ENCODE measurements around the gene TXLNB. TPM values are rescaled to one million over a fixed set of nuclear protein-coding genes. Genes with fewer than 3 reads are reported as not detected.

TXLNB gene
- total RNA-seq, 1 experiment from 2014 or later: not detected

DNA sequence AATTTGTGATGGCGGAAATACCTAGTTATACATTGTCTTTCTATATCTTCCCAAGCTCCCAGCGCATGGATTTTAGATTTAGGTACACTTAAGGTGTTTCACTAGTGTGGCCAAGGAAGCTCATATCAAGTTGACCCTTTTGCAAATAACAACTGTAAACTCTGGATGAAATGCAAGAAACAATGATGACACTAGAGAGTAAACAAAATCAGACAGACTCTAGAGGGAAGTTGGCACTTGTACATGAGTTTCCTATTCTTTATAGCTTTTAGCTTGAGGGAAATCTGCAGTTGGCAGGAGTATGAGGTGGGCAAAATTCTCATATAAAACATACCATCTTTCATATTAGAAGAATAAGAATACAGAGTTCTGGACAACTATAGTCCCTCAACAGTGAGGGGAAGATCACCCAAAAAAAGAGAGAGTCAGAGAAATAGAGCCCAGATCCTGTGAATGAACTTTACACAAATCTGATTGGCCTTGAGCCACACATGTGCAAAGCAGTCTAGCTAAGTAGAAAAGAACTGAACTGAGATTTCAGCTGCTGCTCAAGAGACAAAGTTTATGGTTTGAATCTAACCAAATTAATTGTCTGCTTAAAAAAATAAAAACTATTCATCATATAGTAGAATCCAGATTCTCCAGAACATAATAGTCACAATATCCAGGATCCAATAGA lies 26.1 kb downstream of the TXLNB start:
- Histone ChIP-seq H3K4me1 (ENCODE audit: insufficient read depth, low read length, poor library complexity, severe bottlenecking) (no peaks in the 10 kb centered on the region), H3K36me3 (ENCODE audit: insufficient read depth, low read length, poor library complexity, severe bottlenecking) (no peaks in the 10 kb centered on the region), H3K27me3 (replicated peaks; ENCODE audit: insufficient read depth, low read depth, low read length, poor library complexity) (no peaks in the 10 kb centered on the region), H3K27ac (ENCODE audit: low read depth, low read length, poor library complexity, severe bottlenecking) (no peak overlapping the region), H3K4me3 (ENCODE audit: low read depth, low read length, poor library complexity, severe bottlenecking) (no peak overlapping the region), H3K9me3 (ENCODE audit: low read depth, low read length, poor library complexity, severe bottlenecking) (no peaks in the 10 kb centered on the region)
- TF ChIP-seq CTCF (conservative IDR thresholded peaks at IDR 0.05; ENCODE audit: low read depth, low read length) (no peak), EZH2 (IDR thresholded peaks at IDR 0.05; ENCODE audit: borderline replicate concordance, low read depth, low read length, poor library complexity, severe bottlenecking) (no peak)
- no TSS peak for BruUV-seq (replicated peaks)
- POLR2A ChIA-PET (ENCODE audit: low non-redundant PET): no interaction called here
- DNase-seq (ENCODE audit: low spot score): no peak
- intact Hi-C loops (cut with micrococcal nuclease; ENCODE audit: unreplicated experiment): no loop called here
- CTCF ChIA-PET: no interaction called here

- intact Hi-C loops (cut with micrococcal nuclease; ENCODE audit: unreplicated experiment): no loop called here
- ChIA-PET CTCF (no interaction called here), POLR2A (ENCODE audit: low non-redundant PET) (no interaction called here)
- no peaks in the 10 kb centered on the region for H3K9me3 ChIP-seq (ENCODE audit: low read depth, low read length, poor library complexity, severe bottlenecking)
- H3K27ac ChIP-seq (ENCODE audit: low read depth, low read length, poor library complexity, severe bottlenecking): no peak overlapping the region
- DNase-seq (ENCODE audit: low spot score): no peak
- TF ChIP-seq CTCF (conservative IDR thresholded peaks at IDR 0.05; ENCODE audit: low read depth, low read length): no peak
- no peaks in the 10 kb centered on the region for H3K27me3 ChIP-seq (replicated peaks; ENCODE audit: insufficient read depth, low read depth, low read length, poor library complexity)
- no peaks in the 10 kb centered on the region for H3K36me3 ChIP-seq (ENCODE audit: insufficient read depth, low read length, poor library complexity, severe bottlenecking)
- no TSS peak for BruUV-seq (replicated peaks)
- no peak overlapping the region for H3K4me3 ChIP-seq (ENCODE audit: low read depth, low read length, poor library complexity, severe bottlenecking)
- H3K4me1 ChIP-seq (ENCODE audit: insufficient read depth, low read length, poor library complexity, severe bottlenecking): no peaks in the 10 kb centered on the region
Measured at GRCh38 chr6:139262519-139263300, 29.1 kb downstream of the TXLNB start.

GRCh38 chr6:139257821-139258398 lies 33.9 kb downstream of the TXLNB start:
- Histone ChIP-seq H3K4me1 (ENCODE audit: insufficient read depth, low read length, poor library complexity, severe bottlenecking) (no peaks in the 10 kb centered on the region), H3K27ac (ENCODE audit: low read depth, low read length, poor library complexity, severe bottlenecking) (no peak overlapping the region), H3K4me3 (ENCODE audit: low read depth, low read length, poor library complexity, severe bottlenecking) (no peak overlapping the region), H3K27me3 (replicated peaks; ENCODE audit: insufficient read depth, low read depth, low read length, poor library complexity) (no peaks in the 10 kb centered on the region), H3K36me3 (ENCODE audit: insufficient read depth, low read length, poor library complexity, severe bottlenecking) (no peaks in the 10 kb centered on the region), H3K9me3 (ENCODE audit: low read depth, low read length, poor library complexity, severe bottlenecking) (no peaks in the 10 kb centered on the region)
- TF ChIP-seq CTCF (conservative IDR thresholded peaks at IDR 0.05; ENCODE audit: low read depth, low read length) (no peak), EZH2 (IDR thresholded peaks at IDR 0.05; ENCODE audit: borderline replicate concordance, low read depth, low read length, poor library complexity, severe bottlenecking) (no peak)
- POLR2A ChIA-PET (ENCODE audit: low non-redundant PET): no interaction called here
- no peak for DNase-seq (ENCODE audit: low spot score)
- no TSS peak for BruUV-seq (replicated peaks)
- CTCF ChIA-PET: no interaction called here
- intact Hi-C loops (cut with micrococcal nuclease; ENCODE audit: unreplicated experiment): no loop called here

All from A673 (cell line).